ENCODE data around the gene BANK1. TPM values are rescaled to one million over a fixed set of nuclear protein-coding genes. Genes with fewer than 3 reads are reported as not detected.

The BANK1 gene
- total and polyA plus RNA-seq, 9 donors = 0.27 to 1.1 (median 0.40) TPM

DNA sequence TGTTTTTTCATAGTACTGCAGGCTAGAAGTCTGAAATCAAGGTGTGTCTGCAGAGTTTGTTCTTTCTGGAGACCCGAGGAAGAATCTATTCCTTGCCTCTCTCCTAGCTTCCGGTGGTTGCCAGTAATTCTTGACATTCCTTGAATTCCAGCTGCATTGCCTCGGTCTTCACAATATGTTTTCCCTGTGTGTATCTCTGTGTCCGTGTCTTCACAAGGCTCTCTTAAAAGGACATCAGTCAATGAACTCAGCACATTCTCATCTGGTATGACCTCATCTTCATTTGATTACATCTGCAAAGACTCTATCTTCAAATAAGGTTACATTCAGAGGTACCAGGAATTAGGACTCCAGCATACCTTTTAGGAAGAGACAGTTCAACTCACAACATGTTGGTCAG lies 163.4 kb downstream of the BANK1 start:
- WGBS (ENCODE audit: insufficient coverage) = 3% methylated on average over 4 of the region's 4 CpGs
- Histone ChIP-seq H3K36me3 (ENCODE audit: control insufficient read depth, insufficient read depth, low read length) (no peaks in the 10 kb centered on the region), H3K9me3 (replicated peaks; ENCODE audit: control insufficient read depth, low read depth, low read length) (no peaks in the 10 kb centered on the region), H3K4me1 (ENCODE audit: control insufficient read depth, insufficient read depth, low read length) (no peaks in the 10 kb centered on the region), H3K4me3 (ENCODE audit: low read length) (no peak overlapping the region), H3K27ac (ENCODE audit: low read length) (no peak overlapping the region), H3K27me3 (ENCODE audit: control insufficient read depth, insufficient read depth, low read length) (no peaks in the 10 kb centered on the region)
- DNase-seq = no peak

DNA sequence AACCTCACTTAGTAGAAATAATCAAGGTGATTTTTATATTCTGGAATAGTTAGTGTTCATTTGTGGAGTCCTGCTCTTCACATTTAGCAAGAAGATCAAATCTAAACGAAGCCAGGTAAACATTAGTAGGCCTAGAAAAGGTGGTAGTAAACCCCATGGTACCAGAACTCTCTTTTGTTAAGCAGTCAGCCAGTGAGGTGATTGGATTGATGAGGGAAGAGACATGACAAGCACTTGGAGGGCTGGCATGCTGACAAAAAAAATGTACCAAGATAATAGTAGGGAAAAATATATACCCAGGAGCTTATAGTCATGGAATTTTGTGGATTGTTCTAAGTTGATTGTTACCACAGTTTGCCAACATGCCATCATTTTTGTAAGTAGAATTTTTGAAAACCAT lies 163.8 kb downstream of the BANK1 start:
- Histone ChIP-seq H3K4me1 (ENCODE audit: control insufficient read depth, insufficient read depth, low read length) (no peaks in the 10 kb centered on the region), H3K36me3 (ENCODE audit: control insufficient read depth, insufficient read depth, low read length) (no peaks in the 10 kb centered on the region), H3K27me3 (ENCODE audit: control insufficient read depth, insufficient read depth, low read length) (no peaks in the 10 kb centered on the region), H3K4me3 (ENCODE audit: low read length) (no peak overlapping the region), H3K27ac (ENCODE audit: low read length) (no peak overlapping the region), H3K9me3 (replicated peaks; ENCODE audit: control insufficient read depth, low read depth, low read length) (no peaks in the 10 kb centered on the region)
- DNase-seq = no peak
- WGBS (ENCODE audit: insufficient coverage) = 67% methylated on average over 1 of the region's 1 CpG

DNA sequence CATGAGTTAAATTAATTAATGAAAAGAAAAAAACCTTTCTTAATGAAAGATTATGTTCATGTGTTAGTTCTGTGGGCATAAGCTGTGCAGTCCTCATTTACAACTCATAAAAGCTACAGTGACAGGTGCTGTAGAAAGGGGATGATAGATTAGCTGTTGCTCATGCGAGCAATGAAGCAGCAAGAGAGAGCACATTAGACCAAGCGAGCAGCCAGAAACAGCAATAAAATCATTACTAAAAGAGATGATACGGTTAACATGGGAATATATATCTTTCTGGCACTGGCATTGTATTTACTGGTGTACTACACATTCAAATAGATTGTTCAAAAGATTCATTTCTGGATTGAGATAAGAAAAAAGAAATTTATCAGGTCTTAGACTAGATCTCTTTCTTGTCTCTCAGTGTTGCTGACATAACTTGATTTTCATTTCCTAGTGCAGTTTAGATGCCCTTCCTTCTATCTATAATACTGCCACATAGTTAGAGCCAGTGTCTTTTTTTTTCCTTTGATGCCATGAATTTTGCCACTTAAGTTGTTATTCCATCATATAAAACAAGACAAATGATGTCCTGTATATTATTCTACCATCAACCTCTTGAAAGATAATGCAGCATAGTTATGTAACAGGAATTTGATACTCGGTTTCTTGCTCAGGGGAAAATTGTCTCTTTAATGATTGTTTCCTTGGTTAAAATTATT lies 164.6 kb downstream of the BANK1 start:
- Histone ChIP-seq H3K4me1 (ENCODE audit: control insufficient read depth, insufficient read depth, low read length) (no peaks in the 10 kb centered on the region), H3K4me3 (ENCODE audit: low read length) (no peak overlapping the region), H3K36me3 (ENCODE audit: control insufficient read depth, insufficient read depth, low read length) (no peaks in the 10 kb centered on the region), H3K27me3 (ENCODE audit: control insufficient read depth, insufficient read depth, low read length) (no peaks in the 10 kb centered on the region), H3K9me3 (replicated peaks; ENCODE audit: control insufficient read depth, low read depth, low read length) (no peaks in the 10 kb centered on the region), H3K27ac (ENCODE audit: low read length) (no peak overlapping the region)
- no peak for DNase-seq
- no CpG with 5 or more reads among the region's 4 CpGs for WGBS (ENCODE audit: insufficient coverage)

- no peaks in the 10 kb centered on the region for H3K9me3 ChIP-seq (replicated peaks; ENCODE audit: control insufficient read depth, low read depth, low read length)
- WGBS (ENCODE audit: insufficient coverage) = no CpG with 5 or more reads among the region's 4 CpGs
Measured at GRCh38 chr4:101956068-101956825, 165.7 kb downstream of the BANK1 start.

GRCh38 chr4:101958547-101958946 lies 168.0 kb downstream of the BANK1 start:
- no peak for DNase-seq
- Histone ChIP-seq H3K4me3 (ENCODE audit: low read length) (no peak overlapping the region), H3K36me3 (ENCODE audit: control insufficient read depth, insufficient read depth, low read length) (no peaks in the 10 kb centered on the region), H3K4me1 (ENCODE audit: control insufficient read depth, insufficient read depth, low read length) (no peaks in the 10 kb centered on the region), H3K27ac (ENCODE audit: low read length) (no peak overlapping the region), H3K9me3 (replicated peaks; ENCODE audit: control insufficient read depth, low read depth, low read length) (no peaks in the 10 kb centered on the region), H3K27me3 (ENCODE audit: control insufficient read depth, insufficient read depth, low read length) (no peaks in the 10 kb centered on the region)
- WGBS (ENCODE audit: insufficient coverage) = no CpG with 5 or more reads among the region's 3 CpGs

More at GRCh38 chr4:101956068-101956825, 165.7 kb downstream of the BANK1 start:
- H3K27me3 ChIP-seq (ENCODE audit: control insufficient read depth, insufficient read depth, low read length) = no peaks in the 10 kb centered on the region
- H3K4me1 ChIP-seq (ENCODE audit: control insufficient read depth, insufficient read depth, low read length) = no peaks in the 10 kb centered on the region
- H3K27ac ChIP-seq (ENCODE audit: low read length) = no peak overlapping the region
- DNase-seq = no peak
- no peak overlapping the region for H3K4me3 ChIP-seq (ENCODE audit: low read length)
- H3K36me3 ChIP-seq (ENCODE audit: control insufficient read depth, insufficient read depth, low read length) = no peaks in the 10 kb centered on the region

DNA sequence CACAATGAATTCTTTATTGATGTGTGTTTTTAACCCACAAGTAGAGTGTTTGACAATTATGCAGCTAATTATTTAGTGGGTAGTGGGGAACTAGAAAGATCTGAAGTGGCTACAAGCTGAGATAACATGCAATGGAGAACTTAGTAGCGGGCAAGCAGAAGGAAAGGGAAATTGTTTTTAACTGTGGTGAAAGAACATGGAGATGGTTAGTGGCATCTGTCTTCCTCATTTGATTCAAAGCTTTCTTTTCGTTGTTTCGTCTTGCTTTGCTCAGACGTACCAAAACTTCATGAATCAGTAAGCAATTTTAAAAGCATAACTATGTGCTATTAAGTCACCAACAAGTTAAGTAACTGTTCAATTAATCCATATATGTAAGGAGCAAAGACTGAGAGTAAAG lies 169.9 kb downstream of the BANK1 start:
- H3K4me3 ChIP-seq (ENCODE audit: low read length) = no peak overlapping the region
- no peaks in the 10 kb centered on the region for H3K9me3 ChIP-seq (replicated peaks; ENCODE audit: control insufficient read depth, low read depth, low read length)
- WGBS (ENCODE audit: insufficient coverage) = 100% methylated on average over 1 of the region's 4 CpGs
- no peak for DNase-seq
- no peaks in the 10 kb centered on the region for H3K27me3 ChIP-seq (ENCODE audit: control insufficient read depth, insufficient read depth, low read length)
- no peaks in the 10 kb centered on the region for H3K36me3 ChIP-seq (ENCODE audit: control insufficient read depth, insufficient read depth, low read length)
- H3K4me1 ChIP-seq (ENCODE audit: control insufficient read depth, insufficient read depth, low read length) = no peaks in the 10 kb centered on the region
- no peak overlapping the region for H3K27ac ChIP-seq (ENCODE audit: low read length)

GRCh38 chr4:101961144-101961543 lies 170.6 kb downstream of the BANK1 start:
- Histone ChIP-seq H3K36me3 (ENCODE audit: control insufficient read depth, insufficient read depth, low read length) (no peaks in the 10 kb centered on the region), H3K27me3 (ENCODE audit: control insufficient read depth, insufficient read depth, low read length) (no peaks in the 10 kb centered on the region), H3K4me3 (ENCODE audit: low read length) (no peak overlapping the region), H3K9me3 (replicated peaks; ENCODE audit: control insufficient read depth, low read depth, low read length) (no peaks in the 10 kb centered on the region), H3K27ac (ENCODE audit: low read length) (no peak overlapping the region), H3K4me1 (ENCODE audit: control insufficient read depth, insufficient read depth, low read length) (no peaks in the 10 kb centered on the region)
- WGBS (ENCODE audit: insufficient coverage) = no CpG with 5 or more reads among the region's 1 CpG
- peak; percentile 25 for DNase-seq

- Histone ChIP-seq H3K9me3 (replicated peaks; ENCODE audit: control insufficient read depth, low read depth, low read length) (no peaks in the 10 kb centered on the region), H3K36me3 (ENCODE audit: control insufficient read depth, insufficient read depth, low read length) (no peaks in the 10 kb centered on the region), H3K27ac (ENCODE audit: low read length) (no peak overlapping the region), H3K4me1 (ENCODE audit: control insufficient read depth, insufficient read depth, low read length) (no peaks in the 10 kb centered on the region), H3K4me3 (ENCODE audit: low read length) (no peak overlapping the region), H3K27me3 (ENCODE audit: control insufficient read depth, insufficient read depth, low read length) (no peaks in the 10 kb centered on the region)
- 100% methylated on average over 1 of the region's 2 CpGs for WGBS (ENCODE audit: insufficient coverage)
- DNase-seq = no peak
Measured at GRCh38 chr4:101967697-101968346, 177.3 kb downstream of the BANK1 start.

DNA sequence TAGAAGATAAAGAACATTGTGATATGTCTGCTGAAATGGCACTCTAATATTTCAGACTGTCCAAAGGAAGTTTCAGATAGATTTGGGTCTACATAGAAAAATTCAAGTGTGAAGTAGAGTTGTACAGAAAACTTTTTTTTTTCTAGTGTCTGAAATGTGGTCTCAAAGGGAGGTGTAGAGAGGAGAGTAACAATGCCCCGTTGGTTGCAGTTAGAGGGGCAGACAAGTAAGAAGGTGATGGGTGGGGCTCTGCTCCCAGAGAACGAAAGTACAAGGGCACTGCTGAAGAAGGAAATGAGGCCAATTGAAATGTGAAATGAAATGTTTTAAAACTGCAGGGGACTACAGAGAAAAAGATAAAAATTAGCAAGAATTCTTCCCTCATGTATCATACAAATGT lies 177.8 kb downstream of the BANK1 start:
- H3K36me3 ChIP-seq (ENCODE audit: control insufficient read depth, insufficient read depth, low read length) = no peaks in the 10 kb centered on the region
- H3K9me3 ChIP-seq (replicated peaks; ENCODE audit: control insufficient read depth, low read depth, low read length) = no peaks in the 10 kb centered on the region
- H3K27me3 ChIP-seq (ENCODE audit: control insufficient read depth, insufficient read depth, low read length) = no peaks in the 10 kb centered on the region
- no peak overlapping the region for H3K27ac ChIP-seq (ENCODE audit: low read length)
- DNase-seq = no peak
- 77% methylated on average over 1 of the region's 2 CpGs for WGBS (ENCODE audit: insufficient coverage)
- H3K4me1 ChIP-seq (ENCODE audit: control insufficient read depth, insufficient read depth, low read length) = no peaks in the 10 kb centered on the region
- no peak overlapping the region for H3K4me3 ChIP-seq (ENCODE audit: low read length)

DNA sequence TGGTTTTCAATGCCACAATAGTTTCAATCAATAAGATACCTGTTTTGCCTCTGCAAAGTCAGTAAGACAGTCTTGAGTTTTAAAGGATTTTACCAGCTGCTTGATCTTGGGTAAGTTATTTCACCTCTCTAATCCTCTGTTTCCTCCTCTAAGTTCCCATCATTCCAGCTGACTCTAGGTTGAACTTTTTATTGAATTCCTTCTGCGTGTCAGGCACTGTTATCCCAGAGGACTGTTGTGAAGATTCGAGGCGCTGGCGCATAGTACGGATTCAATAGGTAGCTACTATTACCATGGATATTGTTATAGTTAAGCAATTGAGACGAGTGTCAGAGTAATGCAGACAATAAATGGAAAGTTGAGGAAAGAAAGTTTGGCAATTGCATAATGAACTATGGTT lies 179.4 kb downstream of the BANK1 start:
- no peaks in the 10 kb centered on the region for H3K36me3 ChIP-seq (ENCODE audit: control insufficient read depth, insufficient read depth, low read length)
- no peaks in the 10 kb centered on the region for H3K27me3 ChIP-seq (ENCODE audit: control insufficient read depth, insufficient read depth, low read length)
- H3K27ac ChIP-seq (ENCODE audit: low read length) = no peak overlapping the region
- no peak overlapping the region for H3K4me3 ChIP-seq (ENCODE audit: low read length)
- no peaks in the 10 kb centered on the region for H3K9me3 ChIP-seq (replicated peaks; ENCODE audit: control insufficient read depth, low read depth, low read length)
- no peaks in the 10 kb centered on the region for H3K4me1 ChIP-seq (ENCODE audit: control insufficient read depth, insufficient read depth, low read length)
- no peak for DNase-seq
- WGBS (ENCODE audit: insufficient coverage) = no CpG with 5 or more reads among the region's 6 CpGs

All from muscle of leg (tissue), 11 donors.